NCI-H2171 (cell line): Measurements from ENCODE around the gene ARSB.
A peak's percentile ranks its signal among the peaks of the same experiment; 100 is the strongest.
"Not testable (repeated sequence)": the region's sequence is repeated elsewhere in the genome, so short reads cannot be mapped to it uniquely, and the experiment has no call there.

ENCODE experiments used
- DNase-seq: peaks from one replicate; lab custom pipeline; 2025; lab: John Stamatoyannopoulos, UW

ARSB gene

GRCh38 chr5:78953092-78953800 is 31.9 kb downstream of the ARSB start:
- no peak for DNase-seq

GRCh38 chr5:78930721-78931120 is 54.4 kb downstream of the ARSB start:
- DNase-seq: no peak

GRCh38 chr5:78929833-78930232 is 55.3 kb downstream of the ARSB start:
- DNase-seq: no peak

GRCh38 chr5:78927657-78928282 is 57.3 kb downstream of the ARSB start:
- DNase-seq: no peak

- DNase-seq: no peak
These were observed 58.9 kb downstream of the ARSB start for GRCh38 chr5:78926252-78926651.

- DNase-seq: no peak
These were observed 59.8 kb downstream of the ARSB start for GRCh38 chr5:78925129-78925876.

GRCh38 chr5:78923622-78923970 is 61.5 kb downstream of the ARSB start:
- no peak for DNase-seq

- DNase-seq: no peak
These were observed 62.1 kb downstream of the ARSB start for GRCh38 chr5:78922879-78923621.

GRCh38 chr5:78920604-78921003 is 64.5 kb downstream of the ARSB start:
- DNase-seq: no peak

- no peak for DNase-seq
These were observed 65.3 kb downstream of the ARSB start for GRCh38 chr5:78919796-78920195.

GRCh38 chr5:78916044-78916443 is 69.1 kb downstream of the ARSB start:
- no peak for DNase-seq

GRCh38 chr5:78915170-78915569 is 69.9 kb downstream of the ARSB start:
- no peak for DNase-seq

GRCh38 chr5:78912811-78913210 is 72.3 kb downstream of the ARSB start:
- no peak for DNase-seq

- peak; percentile 23 for DNase-seq
These were observed 72.9 kb downstream of the ARSB start for GRCh38 chr5:78912085-78912771.

- DNase-seq: not testable (repeated sequence)
These were observed 75.7 kb downstream of the ARSB start for GRCh38 chr5:78909224-78909983.

- peak; percentile 63 for DNase-seq
These were observed 76.7 kb downstream of the ARSB start for GRCh38 chr5:78908173-78909061.

- DNase-seq: peak; percentile 8
These were observed 77.7 kb downstream of the ARSB start for GRCh38 chr5:78907255-78907891.

- DNase-seq: no peak
These were observed 79.8 kb downstream of the ARSB start for GRCh38 chr5:78905084-78905938.

- DNase-seq: no peak
These were observed 81.2 kb downstream of the ARSB start for GRCh38 chr5:78903861-78904260.
